ENCODE data around the gene SPATS2. TPM values are rescaled to one million over a fixed set of nuclear protein-coding genes. Genes with fewer than 3 reads are reported as not detected.

SPATS2 gene
- total and polyA plus RNA-seq, 2 donors (not counting 3 experiments of a cell fraction or from before 2014, with no cell fraction given): 55.8 to 66.5 TPM

DNA sequence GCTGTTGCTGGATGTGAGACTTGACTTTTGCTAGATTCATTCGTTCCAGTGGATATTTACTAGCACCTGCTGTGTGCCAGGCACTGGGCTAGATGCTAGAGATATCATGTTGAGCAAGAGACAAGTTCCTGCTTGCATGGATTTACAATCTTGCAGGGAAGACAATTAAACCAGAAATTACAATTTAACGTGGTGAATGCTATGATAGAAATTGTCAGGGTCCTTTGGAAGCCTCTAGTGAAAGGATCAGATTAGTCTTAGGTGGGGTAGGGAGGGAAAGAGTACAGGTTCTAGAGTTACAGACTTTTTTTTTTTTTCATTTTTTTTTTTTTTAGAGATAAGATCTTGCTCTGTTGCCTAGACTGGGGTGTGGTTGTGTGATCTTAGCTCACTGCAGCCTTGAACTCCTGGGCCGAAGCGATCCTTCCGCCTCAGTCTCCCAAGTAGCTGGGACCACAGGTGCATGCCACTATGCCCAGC, 36.7 kb downstream of the SPATS2 start:
- H2AFZ ChIP-seq (ENCODE audit: low read depth, low read length): no peak overlapping the region
- no peak overlapping the region for H3K27ac ChIP-seq (ENCODE audit: insufficient read depth, low read depth, low read length)
- no peak overlapping the region for H3K9ac ChIP-seq (replicated peaks; ENCODE audit: extremely low read depth, insufficient read depth, low read length)
- H3K9me3 ChIP-seq (replicated peaks; ENCODE audit: control insufficient read depth, insufficient read depth, low read length): no peaks in the 10 kb centered on the region
- no peak for FAIRE-seq
- no TSS peak for BruUV-seq (replicated peaks)
- ChIA-PET POLR2A (no interaction called here), CTCF (interaction anchor here (0.8 to 1.2 kb wide), 3 partner anchors 18 to 110 kb away, joined by 3 read pairs; no protein-coding TSS in a partner anchor)
- no peaks in the 10 kb centered on the region for H3K36me3 ChIP-seq (ENCODE audit: control insufficient read depth in 2 of 2, extremely low read depth in 1 of 2, insufficient read depth in 2 of 2, low read length in 2 of 2)
- H3K79me2 ChIP-seq (ENCODE audit: control insufficient read depth, insufficient read depth, low read length): peaks cover 96% of the 10 kb centered on the region
- peaks cover 6% of the 10 kb centered on the region for H4K20me1 ChIP-seq (replicated peaks; ENCODE audit: control insufficient read depth, extremely low read depth, insufficient read depth, low read length)
- DNase-seq (ENCODE audit: low read depth, low spot score): no peak
- dilution Hi-C loops (cut with MboI; ENCODE audit: extremely low pct_ligation_motif_present, low sequenced_read_pairs): no loop called here
- no peaks in the 10 kb centered on the region for H3K27me3 ChIP-seq (ENCODE audit: control insufficient read depth in 2 of 2, insufficient read depth in 2 of 2, low read length in 2 of 2)
- H3K4me2 ChIP-seq (ENCODE audit: insufficient read depth, low read length): no peak overlapping the region
- intact Hi-C loops (cut with micrococcal nuclease): no loop called here
- TF ChIP-seq EZH2 (IDR thresholded peaks at IDR 0.05; ENCODE audit: borderline replicate concordance, low read depth, low read length, severe bottlenecking) (no peak), POLR2A (IDR thresholded peaks at IDR 0.05; ENCODE audit: low read depth, low read length) (no peak), POLR2AphosphoS5 (IDR thresholded peaks at IDR 0.05; ENCODE audit: insufficient read depth, low read depth, low read length) (no peak), MYC (IDR thresholded peaks at IDR 0.05; ENCODE audit: low read depth, low read length) (no peak), FOS (IDR thresholded peaks at IDR 0.05; ENCODE audit: borderline replicate concordance, insufficient read depth, low read length) (no peak), JUN (IDR thresholded peaks at IDR 0.05; ENCODE audit: borderline replicate concordance, insufficient read depth, insufficient read length, low read depth) (no peak), GATA2 (IDR thresholded peaks at IDR 0.05; ENCODE audit: insufficient read depth, insufficient read length, low read depth, low read length) (no peak)
- TF ChIP-seq, protein P1, sequence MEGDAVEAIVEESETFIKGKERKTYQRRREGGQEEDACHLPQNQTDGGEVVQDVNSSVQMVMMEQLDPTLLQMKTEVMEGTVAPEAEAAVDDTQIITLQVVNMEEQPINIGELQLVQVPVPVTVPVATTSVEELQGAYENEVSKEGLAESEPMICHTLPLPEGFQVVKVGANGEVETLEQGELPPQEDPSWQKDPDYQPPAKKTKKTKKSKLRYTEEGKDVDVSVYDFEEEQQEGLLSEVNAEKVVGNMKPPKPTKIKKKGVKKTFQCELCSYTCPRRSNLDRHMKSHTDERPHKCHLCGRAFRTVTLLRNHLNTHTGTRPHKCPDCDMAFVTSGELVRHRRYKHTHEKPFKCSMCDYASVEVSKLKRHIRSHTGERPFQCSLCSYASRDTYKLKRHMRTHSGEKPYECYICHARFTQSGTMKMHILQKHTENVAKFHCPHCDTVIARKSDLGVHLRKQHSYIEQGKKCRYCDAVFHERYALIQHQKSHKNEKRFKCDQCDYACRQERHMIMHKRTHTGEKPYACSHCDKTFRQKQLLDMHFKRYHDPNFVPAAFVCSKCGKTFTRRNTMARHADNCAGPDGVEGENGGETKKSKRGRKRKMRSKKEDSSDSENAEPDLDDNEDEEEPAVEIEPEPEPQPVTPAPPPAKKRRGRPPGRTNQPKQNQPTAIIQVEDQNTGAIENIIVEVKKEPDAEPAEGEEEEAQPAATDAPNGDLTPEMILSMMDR (IDR thresholded peaks at IDR 0.05; ENCODE audit: extremely low read depth in 1 of 2, insufficient read depth in 1 of 2, low read depth in 1 of 2, low read length in 2 of 2): no peak
- TF ChIP-seq, protein P2, sequence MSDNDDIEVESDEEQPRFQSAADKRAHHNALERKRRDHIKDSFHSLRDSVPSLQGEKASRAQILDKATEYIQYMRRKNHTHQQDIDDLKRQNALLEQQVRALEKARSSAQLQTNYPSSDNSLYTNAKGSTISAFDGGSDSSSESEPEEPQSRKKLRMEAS (IDR thresholded peaks at IDR 0.05; ENCODE audit: insufficient read depth, insufficient read length): no peak
- no peaks in the 10 kb centered on the region for H3K4me1 ChIP-seq (ENCODE audit: control insufficient read depth, extremely low read depth, insufficient read depth, low read length)
- H3K4me3 ChIP-seq (replicated peaks in 1 of 3; ENCODE audit: insufficient read depth in 1 of 3, low read depth in 1 of 3, low read length in 3 of 3): no peak overlapping the region
- no peaks in the 10 kb centered on the region for H3K9me1 ChIP-seq (replicated peaks; ENCODE audit: control insufficient read depth, extremely low read depth, insufficient read depth, low read length)

All from endothelial cell of umbilical vein (primary cell).